LNCaP clone FGC (cell line): ENCODE results near the gene ZNF536.

Source experiments
- DNase-seq: peaks from one replicate; pipeline ENCODE4 v3.0.0-alpha.2; 2011; ENCODE audit warnings: low read depth
- H3K4me3 ChIP-seq: 2 replicates; pipeline ENCODE4 v1.5.1; 2011; ENCODE audit warnings: mild to moderate bottlenecking, low read depth, low read length, control low read depth
- CTCF ChIP-seq: IDR thresholded peaks from 2 replicates; pipeline ENCODE4 v1.5.1; 2012; ENCODE audit warnings: mild to moderate bottlenecking; ENCODE audit not compliant: control insufficient read depth, insufficient read depth; ENCODE audit errors: extremely low read depth

The ZNF536 gene

GRCh38 chr19:30379841-30380610 lies 7.8 kb downstream of the ZNF536 start:
- no peak overlapping the region for H3K4me3 ChIP-seq
- no peak for DNase-seq
- no peak for TF ChIP-seq CTCF

GRCh38 chr19:30381366-30381765 lies 9.2 kb downstream of the ZNF536 start:
- DNase-seq, result no peak
- TF ChIP-seq CTCF, result no peak
- no peak overlapping the region for H3K4me3 ChIP-seq

- no peak overlapping the region for H3K4me3 ChIP-seq
- DNase-seq, result no peak
- TF ChIP-seq CTCF, result no peak
Measured at GRCh38 chr19:30385174-30385573, 13.0 kb downstream of the ZNF536 start.

- no peak overlapping the region for H3K4me3 ChIP-seq
- DNase-seq, result no peak
- no peak for TF ChIP-seq CTCF
Measured at GRCh38 chr19:30385666-30386065, 13.5 kb downstream of the ZNF536 start.

GRCh38 chr19:30386551-30387143 lies 14.5 kb downstream of the ZNF536 start:
- no peak for TF ChIP-seq CTCF
- H3K4me3 ChIP-seq, result no peak overlapping the region
- DNase-seq, result no peak

- H3K4me3 ChIP-seq, result no peak overlapping the region
- no peak for DNase-seq
- no peak for TF ChIP-seq CTCF
Measured at GRCh38 chr19:30387311-30388115, 15.3 kb downstream of the ZNF536 start.
